Measurements from ENCODE around the gene WNT3.

Gene WNT3

DNA sequence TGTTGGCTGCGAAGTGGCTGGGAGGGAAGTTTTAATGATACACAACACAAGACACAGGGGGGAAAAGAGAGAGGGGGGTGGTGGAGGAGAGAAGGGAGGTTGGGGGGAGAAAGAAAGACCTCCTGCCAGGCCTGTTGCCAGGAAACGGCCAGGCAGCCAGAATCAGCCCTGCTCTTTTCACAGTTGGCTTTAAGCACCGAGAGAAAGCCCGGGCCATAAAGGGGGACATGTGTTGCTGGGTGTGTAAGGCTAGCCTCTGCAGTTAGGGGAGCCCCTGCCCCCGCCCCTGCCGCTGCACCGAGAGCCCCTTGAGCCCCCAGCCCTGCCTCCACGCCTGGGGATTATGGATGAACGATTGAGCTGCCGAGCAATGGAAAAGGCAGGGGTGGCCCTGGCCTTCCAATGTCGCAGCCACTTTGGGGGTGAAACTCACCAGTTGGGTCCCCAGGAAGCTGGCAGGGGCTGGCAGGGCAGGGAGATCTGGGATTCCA is 13.9 kb upstream of the WNT3 start:
- TF ChIP-seq EGR1 (IDR thresholded peaks at IDR 0.05) (no peak), EP300 (IDR thresholded peaks at IDR 0.05; ENCODE audit: borderline replicate concordance) (no peak), YY1 (IDR thresholded peaks at IDR 0.05; ENCODE audit: low read depth) (no peak), TAF1 (IDR thresholded peaks at IDR 0.05; ENCODE audit: low read depth) (no peak), NFIC (IDR thresholded peaks at IDR 0.05) (no peak), CEBPB (IDR thresholded peaks at IDR 0.05) (no peak), TEAD4 (IDR thresholded peaks at IDR 0.05) (no peak), ZBTB7A (IDR thresholded peaks at IDR 0.05; ENCODE audit: low read depth) (no peak), TCF12 (IDR thresholded peaks at IDR 0.05; ENCODE audit: low read depth) (no peak), RAD21 (IDR thresholded peaks at IDR 0.05; ENCODE audit: low read depth) (no peak), CREB1 (IDR thresholded peaks at IDR 0.05; ENCODE audit: low read depth) (no peak), FOXM1 (IDR thresholded peaks at IDR 0.05; ENCODE audit: borderline replicate concordance, low read depth) (no peak)
- TF ChIP-seq, protein P1, sequence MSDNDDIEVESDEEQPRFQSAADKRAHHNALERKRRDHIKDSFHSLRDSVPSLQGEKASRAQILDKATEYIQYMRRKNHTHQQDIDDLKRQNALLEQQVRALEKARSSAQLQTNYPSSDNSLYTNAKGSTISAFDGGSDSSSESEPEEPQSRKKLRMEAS (IDR thresholded peaks at IDR 0.05): no peak
- TF ChIP-seq, protein P2, sequence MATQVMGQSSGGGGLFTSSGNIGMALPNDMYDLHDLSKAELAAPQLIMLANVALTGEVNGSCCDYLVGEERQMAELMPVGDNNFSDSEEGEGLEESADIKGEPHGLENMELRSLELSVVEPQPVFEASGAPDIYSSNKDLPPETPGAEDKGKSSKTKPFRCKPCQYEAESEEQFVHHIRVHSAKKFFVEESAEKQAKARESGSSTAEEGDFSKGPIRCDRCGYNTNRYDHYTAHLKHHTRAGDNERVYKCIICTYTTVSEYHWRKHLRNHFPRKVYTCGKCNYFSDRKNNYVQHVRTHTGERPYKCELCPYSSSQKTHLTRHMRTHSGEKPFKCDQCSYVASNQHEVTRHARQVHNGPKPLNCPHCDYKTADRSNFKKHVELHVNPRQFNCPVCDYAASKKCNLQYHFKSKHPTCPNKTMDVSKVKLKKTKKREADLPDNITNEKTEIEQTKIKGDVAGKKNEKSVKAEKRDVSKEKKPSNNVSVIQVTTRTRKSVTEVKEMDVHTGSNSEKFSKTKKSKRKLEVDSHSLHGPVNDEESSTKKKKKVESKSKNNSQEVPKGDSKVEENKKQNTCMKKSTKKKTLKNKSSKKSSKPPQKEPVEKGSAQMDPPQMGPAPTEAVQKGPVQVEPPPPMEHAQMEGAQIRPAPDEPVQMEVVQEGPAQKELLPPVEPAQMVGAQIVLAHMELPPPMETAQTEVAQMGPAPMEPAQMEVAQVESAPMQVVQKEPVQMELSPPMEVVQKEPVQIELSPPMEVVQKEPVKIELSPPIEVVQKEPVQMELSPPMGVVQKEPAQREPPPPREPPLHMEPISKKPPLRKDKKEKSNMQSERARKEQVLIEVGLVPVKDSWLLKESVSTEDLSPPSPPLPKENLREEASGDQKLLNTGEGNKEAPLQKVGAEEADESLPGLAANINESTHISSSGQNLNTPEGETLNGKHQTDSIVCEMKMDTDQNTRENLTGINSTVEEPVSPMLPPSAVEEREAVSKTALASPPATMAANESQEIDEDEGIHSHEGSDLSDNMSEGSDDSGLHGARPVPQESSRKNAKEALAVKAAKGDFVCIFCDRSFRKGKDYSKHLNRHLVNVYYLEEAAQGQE (IDR thresholded peaks at IDR 0.05; ENCODE audit: low read depth): no peak
- TF ChIP-seq, protein P3, sequence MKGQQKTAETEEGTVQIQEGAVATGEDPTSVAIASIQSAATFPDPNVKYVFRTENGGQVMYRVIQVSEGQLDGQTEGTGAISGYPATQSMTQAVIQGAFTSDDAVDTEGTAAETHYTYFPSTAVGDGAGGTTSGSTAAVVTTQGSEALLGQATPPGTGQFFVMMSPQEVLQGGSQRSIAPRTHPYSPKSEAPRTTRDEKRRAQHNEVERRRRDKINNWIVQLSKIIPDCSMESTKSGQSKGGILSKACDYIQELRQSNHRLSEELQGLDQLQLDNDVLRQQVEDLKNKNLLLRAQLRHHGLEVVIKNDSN (IDR thresholded peaks at IDR 0.05): no peak

DNA sequence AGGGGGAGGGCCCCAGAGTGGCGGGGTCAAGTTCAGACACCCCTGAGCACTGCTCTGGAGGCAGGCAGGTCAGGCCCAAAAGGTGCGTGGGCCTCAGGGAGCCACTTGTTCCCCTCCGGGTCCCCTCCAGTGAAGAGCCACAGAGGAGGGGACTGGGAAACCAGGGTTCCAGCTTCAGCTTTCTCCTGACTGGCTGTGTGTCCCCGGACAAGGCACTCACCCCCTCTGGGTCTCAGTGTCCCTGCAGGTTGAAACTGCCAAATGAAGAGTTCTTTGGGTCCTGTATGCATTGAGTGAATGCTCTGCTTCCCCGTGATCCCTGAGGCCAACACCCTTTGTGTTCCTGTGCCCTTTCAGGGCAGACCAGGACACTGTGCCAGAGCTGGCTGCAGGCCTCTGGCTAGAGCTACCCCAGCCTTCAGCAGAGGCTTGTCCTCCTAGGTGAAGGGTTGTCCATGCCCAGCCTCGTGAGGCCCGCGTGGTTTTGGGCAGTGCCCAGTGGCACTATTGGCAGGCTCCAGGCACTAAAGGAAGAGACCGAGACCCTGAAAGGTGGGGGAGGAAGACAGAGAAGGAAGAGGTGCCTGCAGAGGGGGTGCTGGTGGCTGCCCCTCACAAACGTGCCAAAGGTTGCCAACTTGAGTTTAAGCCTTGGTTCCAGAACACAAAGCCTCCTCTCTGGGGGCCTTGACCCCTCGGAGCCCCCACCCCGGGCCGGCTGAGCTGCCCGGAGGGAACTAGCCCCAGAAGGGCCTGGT is 13.3 kb upstream of the WNT3 start:
- TF ChIP-seq, protein P2 (IDR thresholded peaks at IDR 0.05; ENCODE audit: low read depth): no peak
- TF ChIP-seq TEAD4 (IDR thresholded peaks at IDR 0.05): no peak
- no peak for TF ChIP-seq YY1 (IDR thresholded peaks at IDR 0.05; ENCODE audit: low read depth)
- TF ChIP-seq, protein P3 (IDR thresholded peaks at IDR 0.05): no peak
- TF ChIP-seq, protein P1 (IDR thresholded peaks at IDR 0.05): no peak
- TF ChIP-seq CREB1 (IDR thresholded peaks at IDR 0.05; ENCODE audit: low read depth): no peak
- TF ChIP-seq EP300 (IDR thresholded peaks at IDR 0.05; ENCODE audit: borderline replicate concordance): no peak
- TF ChIP-seq CEBPB (IDR thresholded peaks at IDR 0.05): no peak
- no peak for TF ChIP-seq TAF1 (IDR thresholded peaks at IDR 0.05; ENCODE audit: low read depth)
- TF ChIP-seq FOXM1 (IDR thresholded peaks at IDR 0.05; ENCODE audit: borderline replicate concordance, low read depth): no peak
- TF ChIP-seq TCF12 (IDR thresholded peaks at IDR 0.05; ENCODE audit: low read depth): no peak
- no peak for TF ChIP-seq NFIC (IDR thresholded peaks at IDR 0.05)
- no peak for TF ChIP-seq RAD21 (IDR thresholded peaks at IDR 0.05; ENCODE audit: low read depth)
- no peak for TF ChIP-seq ZBTB7A (IDR thresholded peaks at IDR 0.05; ENCODE audit: low read depth)
- no peak for TF ChIP-seq EGR1 (IDR thresholded peaks at IDR 0.05)

DNA sequence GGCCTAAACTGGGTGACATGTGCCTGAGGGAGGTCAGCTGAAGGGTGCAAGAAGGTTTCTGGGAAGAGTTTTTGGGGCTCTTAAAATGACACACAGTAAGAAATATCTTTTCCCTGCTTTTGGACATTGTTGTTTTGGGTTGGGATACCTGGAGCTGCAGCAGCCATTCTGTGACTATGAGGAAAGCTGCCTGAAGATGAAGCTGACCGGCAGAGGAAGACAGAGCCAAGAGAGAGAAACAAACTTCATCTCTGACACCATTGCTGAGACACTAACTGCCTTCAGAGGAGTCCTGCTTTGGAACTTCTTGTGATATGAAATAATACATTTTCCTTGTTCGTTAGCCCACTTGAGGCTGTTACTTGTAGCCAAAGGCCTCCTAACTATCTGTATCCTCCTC is 8.8 kb upstream of the WNT3 start:
- TF ChIP-seq CREB1 (IDR thresholded peaks at IDR 0.05; ENCODE audit: low read depth) (no peak), FOXM1 (IDR thresholded peaks at IDR 0.05; ENCODE audit: borderline replicate concordance, low read depth) (no peak), YY1 (IDR thresholded peaks at IDR 0.05; ENCODE audit: low read depth) (no peak), CEBPB (IDR thresholded peaks at IDR 0.05) (no peak), NFIC (IDR thresholded peaks at IDR 0.05) (no peak)
- TF ChIP-seq, protein P2 (IDR thresholded peaks at IDR 0.05; ENCODE audit: low read depth): no peak
- TF ChIP-seq, protein P3 (IDR thresholded peaks at IDR 0.05): no peak

Measured in Ishikawa (cell line).